ENCODE measurements around the gene BPI. TPM values are rescaled to one million over a fixed set of nuclear protein-coding genes. Genes with fewer than 3 reads are reported as not detected.

Gene BPI
- total RNA-seq, 4 donors from 2014 or later = 0.26 TPM; not detected in 3

DNA sequence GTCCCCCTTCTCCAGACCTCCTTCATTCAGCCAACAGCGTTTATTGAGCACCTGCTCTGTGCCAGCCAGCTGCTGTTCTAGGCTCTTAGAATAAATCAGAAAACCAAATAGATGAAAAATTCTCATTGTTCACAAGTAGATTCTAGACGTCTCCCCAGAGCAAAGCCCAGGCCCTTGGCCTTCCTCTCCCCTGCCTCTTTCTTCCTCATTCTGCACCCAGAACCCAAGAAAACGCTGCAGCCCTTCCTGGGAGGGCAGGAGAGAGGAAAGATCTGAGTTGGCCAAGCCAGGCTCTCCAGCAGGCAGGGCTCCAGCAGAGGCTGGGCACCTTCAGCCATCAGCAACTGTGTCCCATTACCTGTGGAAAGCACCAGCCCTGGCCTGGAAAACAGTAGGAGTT, 12.0 kb upstream of the BPI start:
- no peaks in the 10 kb centered on the region for H3K9me3 ChIP-seq
- H3K27ac ChIP-seq = no peak overlapping the region
- WGBS, 2 donors = 48 to 67% methylated on average over 1 to 3 of the region's 3 CpGs
- peaks cover 0 to 6% (median 0%) of the 10 kb centered on the region in 4 donors for H3K27me3 ChIP-seq
- DNase-seq = no peak
- no peaks in the 10 kb centered on the region for H3K36me3 ChIP-seq
- intact Hi-C loops (cut with DNase I) = no loop called here
- TF ChIP-seq, protein P1, sequence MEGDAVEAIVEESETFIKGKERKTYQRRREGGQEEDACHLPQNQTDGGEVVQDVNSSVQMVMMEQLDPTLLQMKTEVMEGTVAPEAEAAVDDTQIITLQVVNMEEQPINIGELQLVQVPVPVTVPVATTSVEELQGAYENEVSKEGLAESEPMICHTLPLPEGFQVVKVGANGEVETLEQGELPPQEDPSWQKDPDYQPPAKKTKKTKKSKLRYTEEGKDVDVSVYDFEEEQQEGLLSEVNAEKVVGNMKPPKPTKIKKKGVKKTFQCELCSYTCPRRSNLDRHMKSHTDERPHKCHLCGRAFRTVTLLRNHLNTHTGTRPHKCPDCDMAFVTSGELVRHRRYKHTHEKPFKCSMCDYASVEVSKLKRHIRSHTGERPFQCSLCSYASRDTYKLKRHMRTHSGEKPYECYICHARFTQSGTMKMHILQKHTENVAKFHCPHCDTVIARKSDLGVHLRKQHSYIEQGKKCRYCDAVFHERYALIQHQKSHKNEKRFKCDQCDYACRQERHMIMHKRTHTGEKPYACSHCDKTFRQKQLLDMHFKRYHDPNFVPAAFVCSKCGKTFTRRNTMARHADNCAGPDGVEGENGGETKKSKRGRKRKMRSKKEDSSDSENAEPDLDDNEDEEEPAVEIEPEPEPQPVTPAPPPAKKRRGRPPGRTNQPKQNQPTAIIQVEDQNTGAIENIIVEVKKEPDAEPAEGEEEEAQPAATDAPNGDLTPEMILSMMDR (IDR thresholded peaks at IDR 0.05) = no peak
- no peak for TF ChIP-seq POLR2A (IDR thresholded peaks at IDR 0.05)
- peaks cover 0 to 3% (median 0%) of the 10 kb centered on the region in 3 donors for H3K4me1 ChIP-seq
- no peak overlapping the region for H3K4me3 ChIP-seq

DNA sequence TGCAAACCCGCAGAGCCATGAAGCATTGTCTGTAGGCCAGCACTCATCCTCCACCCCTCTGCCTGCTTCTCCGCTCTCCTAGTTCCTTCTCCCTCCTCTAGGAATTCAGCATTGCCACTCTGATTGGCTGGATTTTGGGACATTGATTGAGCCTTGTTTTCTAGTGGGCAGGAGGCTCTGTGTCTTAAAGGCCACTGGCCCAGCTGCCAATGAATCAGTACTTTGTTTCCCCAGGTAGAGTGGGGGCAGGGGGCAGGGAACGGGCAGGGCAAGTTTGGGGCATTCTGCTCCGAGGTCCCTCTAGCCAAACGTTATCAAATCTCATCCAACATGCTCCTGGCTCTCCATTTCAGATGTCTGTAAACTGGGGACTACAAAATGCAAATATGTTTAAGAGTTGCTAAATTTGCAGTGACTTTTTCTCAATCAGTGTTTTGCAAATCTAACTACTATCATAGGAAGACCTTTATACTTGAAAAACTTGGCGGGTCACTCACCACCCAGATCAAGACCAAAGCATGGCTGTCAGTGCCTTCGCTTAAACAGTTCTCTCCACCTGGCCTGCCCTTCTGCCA, 10.4 kb upstream of the BPI start:
- intact Hi-C loops (cut with DNase I) = no loop called here
- no peak for DNase-seq
- H3K36me3 ChIP-seq = no peaks in the 10 kb centered on the region
- no peak overlapping the region for H3K27ac ChIP-seq
- WGBS, 2 donors = 64 to 69% methylated on average over 6 of the region's 7 CpGs
- TF ChIP-seq POLR2A (IDR thresholded peaks at IDR 0.05) = no peak
- TF ChIP-seq, protein P1 (IDR thresholded peaks at IDR 0.05) = no peak
- peaks cover 2 to 8% (median 3%) of the 10 kb centered on the region in 3 donors for H3K4me1 ChIP-seq
- H3K9me3 ChIP-seq = no peaks in the 10 kb centered on the region
- peaks cover 0 to 6% (median 0%) of the 10 kb centered on the region in 4 donors for H3K27me3 ChIP-seq
- H3K4me3 ChIP-seq = no peak overlapping the region

DNA sequence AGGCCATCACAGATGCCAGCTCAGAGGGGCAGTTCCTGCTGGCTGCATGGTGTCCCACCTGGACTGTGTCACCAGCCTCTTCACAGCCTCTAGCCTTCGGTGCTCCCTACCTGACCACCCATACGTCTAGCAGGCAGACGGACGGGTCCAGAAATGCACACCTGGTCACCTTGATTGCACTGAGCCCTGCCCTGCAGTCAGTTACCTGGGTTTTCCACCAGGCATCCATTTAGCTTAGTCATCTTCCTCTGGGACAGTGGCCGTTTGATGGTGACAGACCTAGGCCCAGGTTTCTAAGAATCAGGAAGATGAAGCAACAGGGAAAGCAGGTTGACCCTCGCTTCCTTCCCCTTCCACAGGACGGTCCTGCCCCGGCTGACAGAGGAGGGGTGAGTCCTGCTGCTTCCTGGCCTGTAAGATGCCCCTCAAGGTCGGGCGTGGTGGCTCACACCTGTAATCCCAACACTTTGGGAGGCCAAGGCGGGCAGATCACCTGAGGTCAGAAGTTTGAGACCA, 9.8 kb upstream of the BPI start:
- Histone ChIP-seq H3K27ac (no peak overlapping the region), H3K4me1 (peaks cover 6 to 13% (median 9%) of the 10 kb centered on the region in 3 donors), H3K36me3 (no peaks in the 10 kb centered on the region), H3K27me3 (peaks cover 0 to 6% (median 0%) of the 10 kb centered on the region in 4 donors), H3K9me3 (no peaks in the 10 kb centered on the region), H3K4me3 (no peak overlapping the region)
- intact Hi-C loops (cut with DNase I) = no loop called here
- 58 to 96% methylated on average over 3 to 9 of the region's 11 CpGs for WGBS, 2 donors
- no peak for DNase-seq
- no peak for TF ChIP-seq POLR2A (IDR thresholded peaks at IDR 0.05)
- TF ChIP-seq, protein P1 (IDR thresholded peaks at IDR 0.05) = no peak

DNA sequence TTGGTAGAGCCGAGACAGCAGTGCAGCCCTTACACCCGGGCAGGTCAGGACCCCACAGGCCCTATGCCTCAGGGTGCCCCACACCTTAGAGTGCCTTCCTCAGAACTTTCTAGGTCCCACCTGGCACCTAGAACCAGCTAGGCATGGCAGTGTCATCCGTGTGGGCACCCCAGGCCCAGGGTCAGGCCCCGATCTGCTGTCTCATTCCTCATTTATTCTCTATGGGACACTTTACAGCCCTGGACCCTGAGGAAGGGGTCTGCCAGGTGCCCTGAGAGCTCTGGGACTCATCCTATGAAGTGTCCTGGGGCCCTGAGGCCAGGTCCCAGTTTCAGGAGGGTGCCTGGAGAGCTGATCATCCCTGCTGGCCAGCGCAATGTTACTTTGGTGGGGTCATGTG, 8.1 kb upstream of the BPI start:
- intact Hi-C loops (cut with DNase I) = no loop called here
- 87 to 100% methylated on average over 3 of the region's 5 CpGs for WGBS, 2 donors
- Histone ChIP-seq H3K36me3 (no peaks in the 10 kb centered on the region), H3K27me3 (peaks cover 0 to 6% (median 0%) of the 10 kb centered on the region in 4 donors), H3K9me3 (no peaks in the 10 kb centered on the region), H3K4me1 (peaks cover 16 to 30% (median 21%) of the 10 kb centered on the region in 3 donors), H3K27ac (no peak overlapping the region), H3K4me3 (no peak overlapping the region)
- TF ChIP-seq, protein P1 (IDR thresholded peaks at IDR 0.05) = no peak
- DNase-seq = no peak

DNA sequence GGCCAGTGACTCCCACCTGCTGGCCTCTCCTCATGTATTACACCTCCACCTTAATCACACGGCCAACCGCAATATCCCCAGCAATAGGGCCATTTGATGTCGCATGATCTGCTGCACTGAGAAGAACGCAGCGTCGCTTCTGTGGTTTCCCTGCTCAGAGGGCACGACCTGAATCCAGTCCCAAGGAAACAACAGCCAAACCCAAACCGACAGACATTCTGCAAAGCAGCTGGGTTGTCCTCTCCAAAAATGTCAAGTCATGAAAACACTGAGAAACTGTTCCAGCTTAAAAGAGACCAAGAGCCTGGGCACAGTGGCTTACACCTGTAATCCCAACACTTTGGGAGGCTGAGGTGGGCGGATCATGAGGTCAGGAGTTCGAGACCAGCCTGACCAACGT, 7.5 kb upstream of the BPI start:
- Histone ChIP-seq H3K36me3 (no peaks in the 10 kb centered on the region), H3K4me3 (no peak overlapping the region)
- TF ChIP-seq, protein P1 (IDR thresholded peaks at IDR 0.05) = no peak

More for the DNA sequence above, 7.5 kb upstream of the BPI start:
- no peak for DNase-seq
- Histone ChIP-seq H3K4me1 (peaks cover 16 to 30% (median 21%) of the 10 kb centered on the region in 3 donors), H3K27me3 (peaks cover 0 to 6% (median 0%) of the 10 kb centered on the region in 4 donors), H3K9me3 (no peaks in the 10 kb centered on the region), H3K27ac (no peak overlapping the region)
- intact Hi-C loops (cut with DNase I) = no loop called here
- WGBS, 2 donors = 78 to 88% methylated on average over 3 to 9 of the region's 11 CpGs

Data from esophagus squamous epithelium (tissue), 5 donors.